ENCODE results near the gene PRR23E.

The PRR23E gene

GRCh38 chr3:127162947-127163645 is 29.8 kb upstream of the PRR23E start:
- no peak overlapping the region for H3K27ac ChIP-seq
- H3K4me3 ChIP-seq = no peak overlapping the region

- Histone ChIP-seq H3K4me3 (no peak overlapping the region), H3K27ac (no peak overlapping the region)
These were observed 28.3 kb upstream of the PRR23E start for GRCh38 chr3:127164615-127165014.

GRCh38 chr3:127165036-127165435 is 27.9 kb upstream of the PRR23E start:
- no peak overlapping the region for H3K27ac ChIP-seq
- H3K4me3 ChIP-seq = no peak overlapping the region

GRCh38 chr3:127165694-127166485 is 27.0 kb upstream of the PRR23E start:
- Histone ChIP-seq H3K27ac (no peak overlapping the region), H3K4me3 (no peak overlapping the region)

GRCh38 chr3:127166501-127167065 is 26.3 kb upstream of the PRR23E start:
- no peak overlapping the region for H3K27ac ChIP-seq
- H3K4me3 ChIP-seq = no peak overlapping the region

- no peak overlapping the region for H3K27ac ChIP-seq
- no peak overlapping the region for H3K4me3 ChIP-seq
These were observed 25.5 kb upstream of the PRR23E start for GRCh38 chr3:127167315-127168043.

- H3K27ac ChIP-seq = no peak overlapping the region
- H3K4me3 ChIP-seq = no peak overlapping the region
These were observed 24.7 kb upstream of the PRR23E start for GRCh38 chr3:127168271-127168670.

- no peak overlapping the region for H3K27ac ChIP-seq
- H3K4me3 ChIP-seq = no peak overlapping the region
These were observed 22.1 kb upstream of the PRR23E start for GRCh38 chr3:127170814-127171213.

- H3K4me3 ChIP-seq = no peak overlapping the region
These were observed 21.6 kb upstream of the PRR23E start for GRCh38 chr3:127171320-127171719.

GRCh38 chr3:127171721-127172120 is 21.2 kb upstream of the PRR23E start:
- H3K4me3 ChIP-seq = no peak overlapping the region
- no peak overlapping the region for H3K27ac ChIP-seq

More at GRCh38 chr3:127171320-127171719, 21.6 kb upstream of the PRR23E start:
- H3K27ac ChIP-seq = no peak overlapping the region

- H3K4me3 ChIP-seq = no peak overlapping the region
- H3K27ac ChIP-seq = no peak overlapping the region
These were observed 20.7 kb upstream of the PRR23E start for GRCh38 chr3:127172211-127172610.

GRCh38 chr3:127172781-127173515 is 20.0 kb upstream of the PRR23E start:
- Histone ChIP-seq H3K4me3 (no peak overlapping the region), H3K27ac (no peak overlapping the region)

GRCh38 chr3:127173516-127174166 is 19.3 kb upstream of the PRR23E start:
- no peak overlapping the region for H3K4me3 ChIP-seq
- no peak overlapping the region for H3K27ac ChIP-seq

GRCh38 chr3:127174284-127174683 is 18.6 kb upstream of the PRR23E start:
- H3K4me3 ChIP-seq = no peak overlapping the region
- H3K27ac ChIP-seq = no peak overlapping the region

GRCh38 chr3:127174715-127175140 is 18.2 kb upstream of the PRR23E start:
- no peak overlapping the region for H3K4me3 ChIP-seq
- H3K27ac ChIP-seq = no peak overlapping the region

- H3K27ac ChIP-seq = no peak overlapping the region
These were observed 17.7 kb upstream of the PRR23E start for GRCh38 chr3:127175272-127175671.

GRCh38 chr3:127177226-127177625 is 15.7 kb upstream of the PRR23E start:
- H3K4me3 ChIP-seq = no peak overlapping the region

More at GRCh38 chr3:127175272-127175671, 17.7 kb upstream of the PRR23E start:
- H3K4me3 ChIP-seq = no peak overlapping the region

GRCh38 chr3:127180859-127181258 is 12.1 kb upstream of the PRR23E start:
- no peak overlapping the region for H3K27ac ChIP-seq
- H3K4me3 ChIP-seq = no peak overlapping the region

More at GRCh38 chr3:127177226-127177625, 15.7 kb upstream of the PRR23E start:
- no peak overlapping the region for H3K27ac ChIP-seq

GRCh38 chr3:127182431-127182830 is 10.5 kb upstream of the PRR23E start:
- Histone ChIP-seq H3K4me3 (no peak overlapping the region), H3K27ac (no peak overlapping the region)
